HG02588 (cell line): ENCODE results near the gene ENKUR.

Source experiments
- ATAC-seq: cut with Tn5 transposase; IDR thresholded peaks from one replicate; pipeline ENCODE4 v1.9.1; 2021; ENCODE audit warnings: mild to moderate bottlenecking, moderate library complexity; ENCODE audit not compliant: unreplicated experiment

Gene ENKUR, protein sequence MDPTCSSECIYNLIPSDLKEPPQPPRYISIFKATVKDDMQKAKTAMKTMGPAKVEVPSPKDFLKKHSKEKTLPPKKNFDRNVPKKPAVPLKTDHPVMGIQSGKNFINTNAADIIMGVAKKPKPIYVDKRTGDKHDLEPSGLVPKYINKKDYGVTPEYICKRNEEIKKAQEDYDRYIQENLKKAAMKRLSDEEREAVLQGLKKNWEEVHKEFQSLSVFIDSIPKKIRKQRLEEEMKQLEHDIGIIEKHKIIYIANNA

GRCh38 chr10:25015828-25016375, at the start of gene ENKUR:
ENKUR (minus strand) TSS chr10:25016158; CDS start chr10:25015936, 222 bp downstream.
- ATAC-seq, result peak; percentile 61

GRCh38 chr10:25064401-25064800, 48.4 kb upstream of the ENKUR start:
- ATAC-seq, result no peak

GRCh38 chr10:25063644-25064043, 47.7 kb upstream of the ENKUR start:
- no peak for ATAC-seq

DNA sequence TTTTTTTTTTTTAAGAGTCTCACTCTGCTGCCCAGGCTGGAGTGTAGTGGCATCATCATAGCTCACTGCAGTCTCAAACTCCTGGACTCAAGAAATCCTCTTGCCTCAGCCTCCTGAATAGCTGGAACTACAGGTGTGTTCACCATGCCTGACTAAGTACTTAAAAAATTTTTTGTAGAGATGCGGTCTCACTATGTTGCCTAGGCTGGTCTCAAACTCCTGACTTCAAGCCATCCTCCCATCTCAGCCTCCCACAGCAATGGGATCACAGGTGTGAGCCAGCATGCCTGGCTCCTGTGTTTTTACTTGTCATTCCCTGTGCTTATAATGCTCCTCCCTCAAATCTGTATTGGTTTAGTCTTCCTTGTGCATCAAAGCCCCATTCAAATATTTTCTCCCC, 47.2 kb upstream of the ENKUR start:
- ATAC-seq, result no peak

GRCh38 chr10:25061711-25062449, 45.9 kb upstream of the ENKUR start:
- no peak for ATAC-seq

- ATAC-seq, result no peak
Observed at GRCh38 chr10:25061125-25061524, 45.2 kb upstream of the ENKUR start.

GRCh38 chr10:25059990-25060389, 44.0 kb upstream of the ENKUR start:
- no peak for ATAC-seq

DNA sequence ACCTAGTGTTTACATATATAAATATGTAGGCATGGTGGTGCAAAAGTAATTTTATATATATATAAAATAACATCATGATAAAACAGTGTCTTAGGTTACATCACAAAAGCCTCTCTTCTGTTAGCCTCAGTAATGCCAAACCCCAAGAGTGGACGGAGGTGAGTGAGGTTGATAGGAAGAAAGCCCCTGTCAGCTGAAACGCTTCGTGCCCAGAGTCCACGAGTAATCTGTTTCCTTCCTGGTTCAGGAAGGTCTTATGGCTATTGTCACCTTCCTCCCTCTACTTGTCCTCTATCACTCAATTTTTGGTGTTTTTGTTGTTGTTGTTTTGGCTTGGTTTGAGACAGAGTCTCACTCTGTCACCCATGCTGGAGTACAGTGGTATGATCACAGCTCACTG, 41.9 kb upstream of the ENKUR start:
- no peak for ATAC-seq

- no peak for ATAC-seq
Observed at GRCh38 chr10:25056726-25057125, 40.8 kb upstream of the ENKUR start.

- no peak for ATAC-seq
Observed at GRCh38 chr10:25052012-25052411, 36.1 kb upstream of the ENKUR start.

- no peak for ATAC-seq
Observed at GRCh38 chr10:25050402-25050801, 34.4 kb upstream of the ENKUR start.

DNA sequence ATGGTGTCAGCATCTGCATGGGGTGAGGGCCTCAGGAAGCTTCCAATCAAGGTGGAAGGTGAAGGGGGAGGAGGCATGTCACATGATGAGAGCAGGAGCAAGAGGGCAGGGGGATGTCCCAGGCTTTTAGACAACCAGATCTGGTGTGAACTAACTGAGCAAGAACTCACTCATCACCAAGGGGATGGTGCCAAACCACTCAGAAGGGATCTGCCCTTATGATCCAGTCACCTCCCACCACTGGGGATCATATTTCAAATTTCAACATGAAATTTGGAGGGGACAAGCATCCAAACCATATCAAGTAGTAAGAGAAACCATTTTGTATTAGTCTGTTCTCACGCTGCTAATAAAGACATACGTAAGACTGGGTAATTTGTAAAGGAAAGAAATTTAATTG, 34.0 kb upstream of the ENKUR start:
- no peak for ATAC-seq

- no peak for ATAC-seq
Observed at GRCh38 chr10:25048450-25048849, 32.5 kb upstream of the ENKUR start.

DNA sequence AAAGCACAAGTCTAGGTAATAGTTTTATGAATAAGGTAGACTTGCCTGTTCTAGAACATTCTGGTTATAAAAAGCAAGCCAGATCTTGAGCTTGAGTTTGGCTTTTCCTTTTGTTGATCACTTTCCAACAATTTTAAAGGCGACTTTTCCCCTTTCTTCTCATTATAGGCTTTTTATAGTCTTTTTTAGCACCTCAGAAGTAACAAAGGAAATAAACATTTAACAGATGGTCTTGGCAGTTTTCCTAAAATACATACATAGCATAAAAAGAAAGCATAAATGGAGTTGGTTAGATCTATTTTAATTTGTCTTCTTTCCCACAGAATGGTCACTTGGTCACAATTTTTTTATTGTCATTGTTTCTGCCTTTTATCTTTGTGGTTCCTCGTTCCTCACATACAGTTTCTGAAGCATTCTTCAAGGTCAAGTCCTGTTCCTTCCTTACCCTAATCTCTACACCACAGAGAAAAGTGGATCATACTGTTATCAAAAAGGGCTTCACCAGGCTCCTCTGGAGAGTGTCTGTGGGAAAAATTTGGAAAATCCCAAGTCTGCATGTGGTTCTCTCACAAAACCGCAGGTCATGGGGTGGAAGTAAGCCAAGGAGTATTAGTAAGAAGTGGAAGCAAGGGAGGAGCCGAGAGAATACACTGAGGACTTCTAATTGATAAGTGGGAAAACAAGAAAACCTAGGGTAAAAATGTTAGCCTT, 31.8 kb upstream of the ENKUR start:
- no peak for ATAC-seq

GRCh38 chr10:25047088-25047487, 31.1 kb upstream of the ENKUR start:
- ATAC-seq, result no peak

- no peak for ATAC-seq
Observed at GRCh38 chr10:25046641-25047040, 30.7 kb upstream of the ENKUR start.

DNA sequence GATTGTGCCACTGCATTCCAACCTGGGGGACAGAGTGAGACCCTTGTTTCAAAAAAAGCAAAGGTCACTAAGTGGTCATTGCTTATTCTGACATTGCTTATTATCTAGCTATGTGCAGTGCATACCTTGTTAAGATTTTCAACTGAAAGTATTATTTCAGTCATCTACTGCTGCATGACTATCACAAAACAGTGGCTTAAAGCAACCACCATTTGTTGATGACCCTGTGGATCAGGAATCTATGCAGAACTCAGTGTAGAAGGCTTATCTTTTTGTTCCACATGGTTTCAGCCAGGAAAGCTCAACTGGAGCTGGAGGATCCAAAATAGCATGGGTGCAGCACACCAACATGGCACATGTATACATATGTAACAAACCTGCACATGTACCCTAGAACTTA, 23.6 kb upstream of the ENKUR start:
- ATAC-seq, result no peak

DNA sequence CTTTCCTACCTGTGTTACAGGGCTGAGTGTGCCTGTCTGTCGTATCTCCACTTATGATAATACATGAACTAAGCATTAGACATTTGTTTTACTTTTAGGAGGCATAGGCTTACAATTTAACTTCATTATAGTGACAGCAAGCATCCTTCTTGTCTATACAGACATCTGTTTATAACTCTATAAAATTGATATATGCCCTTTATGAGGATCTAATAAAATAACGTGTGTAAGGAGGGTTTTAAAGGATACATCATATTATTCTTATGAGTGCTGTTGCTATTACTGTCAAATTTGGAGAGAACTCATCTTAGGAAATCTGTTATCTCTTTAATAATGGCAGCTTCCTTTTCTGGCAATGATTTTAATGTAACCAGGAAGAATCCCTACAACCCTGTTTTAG, 22.4 kb upstream of the ENKUR start:
- ATAC-seq, result no peak

GRCh38 chr10:25036381-25036780, 20.4 kb upstream of the ENKUR start:
- no peak for ATAC-seq

- ATAC-seq, result no peak
Observed at GRCh38 chr10:25029519-25029918, 13.6 kb upstream of the ENKUR start.

DNA sequence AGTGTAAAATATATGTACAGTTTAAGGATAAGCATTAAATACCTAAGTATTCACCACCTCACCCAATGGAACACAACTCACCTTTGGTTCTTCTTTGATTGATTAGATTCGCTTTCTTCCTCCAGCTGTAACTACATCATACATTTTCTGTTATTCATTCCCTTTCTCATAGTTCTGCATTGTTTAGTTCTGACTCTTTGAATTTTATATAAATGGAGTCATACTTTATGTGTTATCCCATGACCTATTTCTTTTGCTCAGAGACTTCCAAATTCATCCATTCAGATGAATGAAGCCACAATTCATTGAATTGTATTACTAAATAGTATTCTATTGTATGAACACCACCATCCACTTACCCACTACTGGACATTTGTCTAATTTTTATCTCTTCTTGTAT, 12.8 kb upstream of the ENKUR start:
- ATAC-seq, result no peak

- no peak for ATAC-seq
Observed at GRCh38 chr10:25026463-25026862, 10.5 kb upstream of the ENKUR start.
